ENCODE results near the gene MLLT1.

The MLLT1 gene

GRCh38 chr19:6270076-6270745 is 9.6 kb downstream of the MLLT1 start:
- Histone ChIP-seq H3K9ac (ENCODE audit: low read depth, low read length, poor library complexity, severe bottlenecking) (no peak overlapping the region), H3K4me1 (ENCODE audit: insufficient read depth, low read length, poor library complexity, severe bottlenecking) (peaks cover 5% of the 10 kb centered on the region), H3K79me2 (ENCODE audit: insufficient read depth, low read length) (peaks cover 84% of the 10 kb centered on the region), H3K36me3 (ENCODE audit: insufficient read depth, low read length) (peaks cover 45% of the 10 kb centered on the region; the same call in 1 of the 2 replicates), H3K27me3 (ENCODE audit: insufficient read depth, low read length, poor library complexity, severe bottlenecking) (no peaks in the 10 kb centered on the region), H3K9me3 (ENCODE audit: insufficient read depth, low read depth, low read length) (no peaks in the 10 kb centered on the region), H2AFZ (ENCODE audit: low read length) (no peak overlapping the region), H3F3A (ENCODE audit: low read depth) (no peaks in the 10 kb centered on the region), H4K20me1 (ENCODE audit: insufficient read depth, low read length, poor library complexity, severe bottlenecking) (peaks cover 35% of the 10 kb centered on the region), H3K9me2 (replicated peaks; ENCODE audit: low read depth, low read length) (no peaks in the 10 kb centered on the region), H3K4me2 (ENCODE audit: low read depth, low read length, poor library complexity, severe bottlenecking) (no peak overlapping the region), H3K4me3 (ENCODE audit: low read length, poor library complexity, severe bottlenecking) (no peak overlapping the region)
- TF ChIP-seq CTCF (conservative IDR thresholded peaks at IDR 0.05; ENCODE audit: low read length) = no peak
- TF ChIP-seq EZH2phosphoT487 (IDR thresholded peaks at IDR 0.05; ENCODE audit: borderline replicate concordance) = no peak

GRCh38 chr19:6269101-6269886 is 10.5 kb downstream of the MLLT1 start:
- TF ChIP-seq CTCF (conservative IDR thresholded peaks at IDR 0.05; ENCODE audit: low read length) (no peak), EZH2phosphoT487 (IDR thresholded peaks at IDR 0.05; ENCODE audit: borderline replicate concordance) (no peak)
- Histone ChIP-seq H2AFZ (ENCODE audit: low read length) (no peak overlapping the region), H3K4me3 (ENCODE audit: low read length, poor library complexity, severe bottlenecking) (no peak overlapping the region), H3F3A (ENCODE audit: low read depth) (no peaks in the 10 kb centered on the region), H3K79me2 (ENCODE audit: insufficient read depth, low read length) (peaks cover 79% of the 10 kb centered on the region), H3K9ac (ENCODE audit: low read depth, low read length, poor library complexity, severe bottlenecking) (no peak overlapping the region), H3K36me3 (ENCODE audit: insufficient read depth, low read length) (peaks cover 51% of the 10 kb centered on the region; the same call in 1 of the 2 replicates), H3K9me2 (replicated peaks; ENCODE audit: low read depth, low read length) (no peaks in the 10 kb centered on the region), H3K4me2 (ENCODE audit: low read depth, low read length, poor library complexity, severe bottlenecking) (no peak overlapping the region), H3K4me1 (ENCODE audit: insufficient read depth, low read length, poor library complexity, severe bottlenecking) (peaks cover under 1% of the 10 kb centered on the region), H4K20me1 (ENCODE audit: insufficient read depth, low read length, poor library complexity, severe bottlenecking) (peaks cover 29% of the 10 kb centered on the region), H3K9me3 (ENCODE audit: insufficient read depth, low read depth, low read length) (no peaks in the 10 kb centered on the region), H3K27me3 (ENCODE audit: insufficient read depth, low read length, poor library complexity, severe bottlenecking) (no peaks in the 10 kb centered on the region)

- H3K36me3 ChIP-seq (ENCODE audit: insufficient read depth, low read length) = peaks cover 58% of the 10 kb centered on the region; the same call in 1 of the 2 replicates
- no peak overlapping the region for H3K9ac ChIP-seq (ENCODE audit: low read depth, low read length, poor library complexity, severe bottlenecking)
- H2AFZ ChIP-seq (ENCODE audit: low read length) = no peak overlapping the region
- H3K79me2 ChIP-seq (ENCODE audit: insufficient read depth, low read length) = peaks cover 79% of the 10 kb centered on the region
- TF ChIP-seq CTCF (conservative IDR thresholded peaks at IDR 0.05; ENCODE audit: low read length) = no peak
- no peak for TF ChIP-seq EZH2phosphoT487 (IDR thresholded peaks at IDR 0.05; ENCODE audit: borderline replicate concordance)
- H3F3A ChIP-seq (ENCODE audit: low read depth) = no peaks in the 10 kb centered on the region
- H3K4me3 ChIP-seq (ENCODE audit: low read length, poor library complexity, severe bottlenecking) = no peak overlapping the region
- peaks cover 26% of the 10 kb centered on the region for H4K20me1 ChIP-seq (ENCODE audit: insufficient read depth, low read length, poor library complexity, severe bottlenecking)
- H3K27me3 ChIP-seq (ENCODE audit: insufficient read depth, low read length, poor library complexity, severe bottlenecking) = no peaks in the 10 kb centered on the region
- no peaks in the 10 kb centered on the region for H3K4me1 ChIP-seq (ENCODE audit: insufficient read depth, low read length, poor library complexity, severe bottlenecking)
- no peaks in the 10 kb centered on the region for H3K9me3 ChIP-seq (ENCODE audit: insufficient read depth, low read depth, low read length)
- H3K4me2 ChIP-seq (ENCODE audit: low read depth, low read length, poor library complexity, severe bottlenecking) = no peak overlapping the region
- H3K9me2 ChIP-seq (replicated peaks; ENCODE audit: low read depth, low read length) = no peaks in the 10 kb centered on the region
Observed at GRCh38 chr19:6268382-6268771, 11.4 kb downstream of the MLLT1 start.

All from Loucy (cell line).